ENCODE data around the gene PLP2. TPM values are rescaled to one million over a fixed set of nuclear protein-coding genes. Genes with fewer than 3 reads are reported as not detected.

The PLP2 gene
- total and polyA plus RNA-seq, 10 donors: 30.2 to 100 (median 55.0) TPM

DNA sequence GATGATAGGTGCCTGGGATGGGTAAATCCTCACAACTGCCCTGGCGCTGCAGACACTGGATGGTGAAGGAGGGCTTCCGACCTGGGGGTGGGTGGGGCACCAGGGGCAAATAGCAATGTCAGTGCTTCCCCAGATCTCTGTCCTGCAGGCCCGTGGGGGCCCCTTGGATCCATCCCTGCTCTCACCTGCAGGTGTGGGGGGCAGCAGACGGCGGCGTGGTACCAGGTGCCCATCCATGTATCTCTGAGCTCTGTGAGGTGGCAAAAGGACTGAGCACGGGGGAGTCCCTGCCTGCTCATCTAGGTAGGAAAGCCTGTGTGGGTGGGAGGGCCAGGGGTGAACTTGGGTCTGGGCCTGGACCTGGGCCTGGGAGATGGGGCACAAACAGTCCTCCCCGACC, 34.8 kb downstream of the PLP2 start:
- no peaks in the 10 kb centered on the region for H3K36me3 ChIP-seq
- no peak for DNase-seq
- H3K4me3 ChIP-seq: no peak overlapping the region
- intact Hi-C loops (cut with DNase I; ENCODE audit: low total_unique reads): no loop called here
- H3K27ac ChIP-seq: no peak overlapping the region
- 71 to 97% (median 76%) methylated on average over 7 to 8 of the region's 8 CpGs; no CpG with 5 or more reads in 1 of the 5 donors for WGBS, 5 donors
- H3K27me3 ChIP-seq (replicated peaks in 1 of 7): peaks cover 0 to 14% (median 0%) of the 10 kb centered on the region in 7 donors
- TF ChIP-seq, protein P1, sequence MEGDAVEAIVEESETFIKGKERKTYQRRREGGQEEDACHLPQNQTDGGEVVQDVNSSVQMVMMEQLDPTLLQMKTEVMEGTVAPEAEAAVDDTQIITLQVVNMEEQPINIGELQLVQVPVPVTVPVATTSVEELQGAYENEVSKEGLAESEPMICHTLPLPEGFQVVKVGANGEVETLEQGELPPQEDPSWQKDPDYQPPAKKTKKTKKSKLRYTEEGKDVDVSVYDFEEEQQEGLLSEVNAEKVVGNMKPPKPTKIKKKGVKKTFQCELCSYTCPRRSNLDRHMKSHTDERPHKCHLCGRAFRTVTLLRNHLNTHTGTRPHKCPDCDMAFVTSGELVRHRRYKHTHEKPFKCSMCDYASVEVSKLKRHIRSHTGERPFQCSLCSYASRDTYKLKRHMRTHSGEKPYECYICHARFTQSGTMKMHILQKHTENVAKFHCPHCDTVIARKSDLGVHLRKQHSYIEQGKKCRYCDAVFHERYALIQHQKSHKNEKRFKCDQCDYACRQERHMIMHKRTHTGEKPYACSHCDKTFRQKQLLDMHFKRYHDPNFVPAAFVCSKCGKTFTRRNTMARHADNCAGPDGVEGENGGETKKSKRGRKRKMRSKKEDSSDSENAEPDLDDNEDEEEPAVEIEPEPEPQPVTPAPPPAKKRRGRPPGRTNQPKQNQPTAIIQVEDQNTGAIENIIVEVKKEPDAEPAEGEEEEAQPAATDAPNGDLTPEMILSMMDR (IDR thresholded peaks at IDR 0.05 in 8 of 11, conservative IDR thresholded peaks at IDR 0.05 in 3 of 11): no peak
- TF ChIP-seq POLR2A (IDR thresholded peaks at IDR 0.05): no peak
- no peak for TF ChIP-seq POLR2AphosphoS5 (IDR thresholded peaks at IDR 0.05)
- H3K4me1 ChIP-seq: no peaks in the 10 kb centered on the region
- H3K9me3 ChIP-seq: no peaks in the 10 kb centered on the region

DNA sequence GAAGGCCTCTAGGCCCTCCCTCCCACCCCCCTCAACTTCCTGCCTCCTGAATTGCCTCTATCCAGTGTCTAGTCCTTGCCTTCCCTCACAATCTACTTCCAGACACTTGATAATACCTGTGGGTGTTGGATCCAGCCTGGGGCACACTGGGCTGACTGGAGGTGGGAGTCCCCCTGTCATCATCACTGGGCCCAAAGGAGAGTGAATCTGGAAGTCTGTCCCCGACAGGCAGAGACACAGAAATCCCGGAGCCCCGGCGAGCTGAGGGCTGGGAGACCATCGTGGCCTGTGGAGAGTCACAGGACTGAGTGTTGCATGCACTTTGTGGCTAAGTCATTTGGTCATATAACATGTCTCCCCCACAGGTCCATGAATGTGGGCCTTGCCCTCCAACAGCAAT, 36.7 kb downstream of the PLP2 start:
- H3K27me3 ChIP-seq (replicated peaks in 1 of 7): peaks cover 0 to 17% (median 0%) of the 10 kb centered on the region in 7 donors
- no peak for DNase-seq
- H3K27ac ChIP-seq: no peak overlapping the region
- H3K36me3 ChIP-seq: no peaks in the 10 kb centered on the region
- H3K9me3 ChIP-seq: no peaks in the 10 kb centered on the region
- 91 to 95% (median 95%) methylated on average over 4 to 5 of the region's 5 CpGs for WGBS, 5 donors
- no peak overlapping the region for H3K4me3 ChIP-seq
- H3K4me1 ChIP-seq: no peaks in the 10 kb centered on the region
- intact Hi-C loops (cut with DNase I; ENCODE audit: low total_unique reads): no loop called here
- TF ChIP-seq POLR2A (IDR thresholded peaks at IDR 0.05) (no peak), POLR2AphosphoS5 (IDR thresholded peaks at IDR 0.05) (no peak)
- TF ChIP-seq, protein P1 (IDR thresholded peaks at IDR 0.05 in 8 of 11, conservative IDR thresholded peaks at IDR 0.05 in 3 of 11): no peak

DNA sequence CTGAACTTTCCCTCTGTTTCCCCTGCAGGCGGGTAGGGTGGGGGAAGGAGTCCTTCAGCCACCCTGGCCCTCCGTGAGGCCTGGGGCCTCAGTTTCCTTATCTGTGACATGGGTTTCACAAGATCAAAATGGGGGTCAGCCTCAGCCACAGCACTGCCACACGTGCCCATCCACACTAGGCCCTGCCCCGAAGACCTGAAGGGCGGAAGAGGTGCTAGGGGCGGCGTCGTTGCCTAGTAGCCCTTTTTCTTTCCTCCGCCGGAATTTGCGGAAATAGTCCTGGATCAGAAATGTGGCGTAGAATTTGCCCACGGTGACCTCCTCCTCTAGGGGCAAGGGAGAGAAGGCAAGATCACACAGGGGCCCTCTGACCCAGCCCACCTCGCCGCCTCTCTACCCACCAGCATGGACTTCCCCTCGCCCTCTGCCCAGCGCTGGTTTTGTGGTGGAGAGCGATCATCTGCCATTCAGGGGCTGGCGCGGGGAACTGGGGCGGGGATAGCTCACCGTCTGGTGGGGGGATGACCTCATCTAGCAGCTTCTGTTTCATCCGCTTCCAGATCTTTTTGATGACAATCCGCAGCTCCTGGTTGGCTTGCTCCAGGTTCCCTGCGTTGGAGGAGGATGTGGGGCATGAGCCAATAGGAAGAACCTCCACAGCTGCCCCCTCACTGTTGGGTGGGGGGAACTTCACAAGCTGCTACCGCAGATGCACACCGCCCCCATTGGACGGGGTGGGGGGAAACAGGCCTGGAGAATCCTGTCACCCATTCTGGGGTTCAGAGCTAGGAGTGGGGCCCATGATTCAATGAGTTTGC, 37.9 kb downstream of the PLP2 start:
- Histone ChIP-seq H3K27ac (no peak overlapping the region), H3K9me3 (no peaks in the 10 kb centered on the region), H3K27me3 (replicated peaks in 1 of 7) (peaks cover 0 to 17% (median 0%) of the 10 kb centered on the region in 7 donors), H3K4me3 (no peak overlapping the region), H3K36me3 (no peaks in the 10 kb centered on the region), H3K4me1 (no peaks in the 10 kb centered on the region)
- intact Hi-C loops (cut with DNase I; ENCODE audit: low total_unique reads): no loop called here
- no peak for TF ChIP-seq POLR2A (IDR thresholded peaks at IDR 0.05)
- TF ChIP-seq POLR2AphosphoS5 (IDR thresholded peaks at IDR 0.05): no peak
- TF ChIP-seq, protein P1 (IDR thresholded peaks at IDR 0.05 in 8 of 11, conservative IDR thresholded peaks at IDR 0.05 in 3 of 11): no peak
- 29 to 55% (median 40%) methylated on average over 17 to 28 of the region's 28 CpGs for WGBS, 5 donors
- DNase-seq: no peak

DNA sequence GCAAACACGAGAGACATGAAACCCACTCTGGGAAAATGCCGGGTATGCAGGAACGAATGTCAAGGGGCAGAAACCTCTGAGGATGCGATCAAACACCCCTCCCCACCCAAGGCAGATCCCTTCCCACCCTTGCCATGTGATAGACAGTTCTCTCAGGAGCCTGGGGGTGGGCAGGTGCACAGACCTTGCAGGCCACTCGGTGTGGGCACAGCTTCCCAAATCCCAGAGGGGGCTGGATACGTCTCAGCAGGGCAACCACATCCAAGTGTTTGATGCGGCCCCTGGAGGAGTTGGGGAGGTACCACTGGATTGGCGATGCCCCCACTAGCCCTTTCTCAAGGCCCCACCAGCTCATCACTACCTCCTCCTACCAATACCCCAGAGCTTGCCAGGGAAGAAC, 38.7 kb downstream of the PLP2 start:
- H3K27ac ChIP-seq: no peak overlapping the region
- no peaks in the 10 kb centered on the region for H3K36me3 ChIP-seq
- no peaks in the 10 kb centered on the region for H3K9me3 ChIP-seq
- peaks cover 0 to 12% (median 0%) of the 10 kb centered on the region in 7 donors for H3K27me3 ChIP-seq (replicated peaks in 1 of 7)
- intact Hi-C loops (cut with DNase I; ENCODE audit: low total_unique reads): no loop called here
- TF ChIP-seq, protein P1 (IDR thresholded peaks at IDR 0.05 in 8 of 11, conservative IDR thresholded peaks at IDR 0.05 in 3 of 11): no peak
- TF ChIP-seq POLR2A (IDR thresholded peaks at IDR 0.05): no peak
- no peak for TF ChIP-seq POLR2AphosphoS5 (IDR thresholded peaks at IDR 0.05)
- H3K4me1 ChIP-seq: no peaks in the 10 kb centered on the region
- WGBS, 5 donors: 70 to 88% (median 81%) methylated on average over 5 to 8 of the region's 8 CpGs
- no peak overlapping the region for H3K4me3 ChIP-seq
- no peak for DNase-seq

Data from spleen (tissue), 11 donors.